Esophagus squamous epithelium (tissue), 4 donors: ENCODE data around the gene RBM23.

Experiments
- POLR2A ChIP-seq, 4 donors: fragments of 450-650 bp; IDR thresholded peaks; one replicate each; pipeline ENCODE4 v1.6.1; 2017; ENCODE audit warnings: antibody characterized with exemption in 4 of 4, mild to moderate bottlenecking in 4 of 4, moderate library complexity in 3 of 4
- TF ChIP-seq, protein P1 (sequence below), 6 experiments: fragments of 450-650 bp in 4 of 6; fragments of 200-600 bp in 2 of 6; sonication (generic) in 2 of 6; IDR thresholded peaks; one replicate each; pipeline ENCODE4 v1.5.1; 2016 to 2019; ENCODE audit warnings: antibody characterized with exemption in 6 of 6, mild to moderate bottlenecking in 4 of 6, moderate library complexity in 4 of 6

GRCh38 chr14:22852599-22852939 lies 66.4 kb downstream of the RBM23 start:
- TF ChIP-seq, protein P1, sequence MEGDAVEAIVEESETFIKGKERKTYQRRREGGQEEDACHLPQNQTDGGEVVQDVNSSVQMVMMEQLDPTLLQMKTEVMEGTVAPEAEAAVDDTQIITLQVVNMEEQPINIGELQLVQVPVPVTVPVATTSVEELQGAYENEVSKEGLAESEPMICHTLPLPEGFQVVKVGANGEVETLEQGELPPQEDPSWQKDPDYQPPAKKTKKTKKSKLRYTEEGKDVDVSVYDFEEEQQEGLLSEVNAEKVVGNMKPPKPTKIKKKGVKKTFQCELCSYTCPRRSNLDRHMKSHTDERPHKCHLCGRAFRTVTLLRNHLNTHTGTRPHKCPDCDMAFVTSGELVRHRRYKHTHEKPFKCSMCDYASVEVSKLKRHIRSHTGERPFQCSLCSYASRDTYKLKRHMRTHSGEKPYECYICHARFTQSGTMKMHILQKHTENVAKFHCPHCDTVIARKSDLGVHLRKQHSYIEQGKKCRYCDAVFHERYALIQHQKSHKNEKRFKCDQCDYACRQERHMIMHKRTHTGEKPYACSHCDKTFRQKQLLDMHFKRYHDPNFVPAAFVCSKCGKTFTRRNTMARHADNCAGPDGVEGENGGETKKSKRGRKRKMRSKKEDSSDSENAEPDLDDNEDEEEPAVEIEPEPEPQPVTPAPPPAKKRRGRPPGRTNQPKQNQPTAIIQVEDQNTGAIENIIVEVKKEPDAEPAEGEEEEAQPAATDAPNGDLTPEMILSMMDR (IDR thresholded peaks at IDR 0.05): no peak
- no peak for TF ChIP-seq POLR2A (IDR thresholded peaks at IDR 0.05)
